ENCODE measurements around the gene TNPO3.
A peak's percentile ranks its signal among the peaks of the same experiment; 100 is the strongest.
"Not testable (repeated sequence)": the region's sequence is repeated elsewhere in the genome, so short reads cannot be mapped to it uniquely, and the experiment has no call there.

Gene TNPO3

GRCh38 chr7:129072479-129073011 lies 17.6 kb upstream of the TNPO3 start:
- TF ChIP-seq CTCF (IDR thresholded peaks at IDR 0.05; ENCODE audit: insufficient read depth, low read depth, low read length, missing control alignments), result no peak
- peak; percentile 75 for DNase-seq (ENCODE audit: low read depth)

GRCh38 chr7:129069021-129069420 lies 14.1 kb upstream of the TNPO3 start:
- no peak overlapping the region for H3K4me3 ChIP-seq (ENCODE audit: low read depth, low read length)
- TF ChIP-seq CTCF (IDR thresholded peaks at IDR 0.05; ENCODE audit: insufficient read depth, low read depth, low read length, missing control alignments), result no peak
- no peak for DNase-seq (ENCODE audit: low read depth)

More at GRCh38 chr7:129072479-129073011, 17.6 kb upstream of the TNPO3 start:
- H3K4me3 ChIP-seq (ENCODE audit: low read depth, low read length), result no peak overlapping the region

- no peak for TF ChIP-seq CTCF (IDR thresholded peaks at IDR 0.05; ENCODE audit: insufficient read depth, low read depth, low read length, missing control alignments)
- no peak for DNase-seq (ENCODE audit: low read depth)
- H3K4me3 ChIP-seq (ENCODE audit: low read depth, low read length), result no peak overlapping the region
Measured at GRCh38 chr7:129067943-129068548, 13.1 kb upstream of the TNPO3 start.

GRCh38 chr7:129067132-129067561 lies 12.2 kb upstream of the TNPO3 start:
- not testable (repeated sequence) for DNase-seq (ENCODE audit: low read depth); H3K4me3 ChIP-seq (ENCODE audit: low read depth, low read length)

GRCh38 chr7:129066290-129067131 lies 11.6 kb upstream of the TNPO3 start:
- TF ChIP-seq CTCF (IDR thresholded peaks at IDR 0.05; ENCODE audit: insufficient read depth, low read depth, low read length, missing control alignments), result no peak
- no peak for DNase-seq (ENCODE audit: low read depth)
- H3K4me3 ChIP-seq (ENCODE audit: low read depth, low read length), result no peak overlapping the region

GRCh38 chr7:129055861-129056464 lies 1.1 kb upstream of the TNPO3 start:
- peak overlapping the region; percentile 72 for H3K4me3 ChIP-seq (ENCODE audit: low read depth, low read length)
- no peak for TF ChIP-seq CTCF (IDR thresholded peaks at IDR 0.05; ENCODE audit: insufficient read depth, low read depth, low read length, missing control alignments)
- DNase-seq (ENCODE audit: low read depth), result no peak

- H3K4me3 ChIP-seq (ENCODE audit: low read depth, low read length), result peak overlapping the region; percentile 72
- DNase-seq (ENCODE audit: low read depth), result no peak
- TF ChIP-seq CTCF (IDR thresholded peaks at IDR 0.05; ENCODE audit: insufficient read depth, low read depth, low read length, missing control alignments), result no peak
Measured at GRCh38 chr7:129055294-129055816, 444 bp upstream of the TNPO3 start.
